ENCODE data around the gene CMTM7. TPM values are rescaled to one million over a fixed set of nuclear protein-coding genes. Genes with fewer than 3 reads are reported as not detected.

The CMTM7 gene
- total and polyA plus RNA-seq, 2 of the 8 experiments (the other 6 are each of a cell fraction or from before 2014, with no cell fraction given): 33.3 to 65.8 TPM

DNA sequence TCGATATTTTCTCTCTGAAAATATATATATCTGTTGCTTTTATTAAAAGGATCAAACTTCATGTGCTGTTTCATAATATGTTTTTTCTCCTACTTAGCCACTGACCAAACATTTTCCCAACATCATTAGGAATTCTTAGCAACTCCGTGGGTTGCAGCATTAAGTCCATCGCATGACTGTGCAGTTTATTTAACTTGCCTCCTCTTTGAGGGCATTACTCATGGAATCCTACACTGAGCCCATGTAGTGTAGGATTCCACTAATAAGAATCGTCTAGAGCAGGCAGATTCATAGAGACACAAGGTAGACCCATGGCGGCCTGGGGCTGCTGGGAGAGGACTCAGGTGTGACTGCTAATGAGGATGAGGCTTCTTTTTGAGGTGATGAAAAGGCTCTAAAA, 61.7 kb downstream of the CMTM7 start:
- Histone ChIP-seq H3K56ac (replicated peaks; ENCODE audit: insufficient read length, low read depth, low read length) (no peak overlapping the region), H3K14ac (ENCODE audit: insufficient read length) (no peak overlapping the region), H3K23me2 (ENCODE audit: low read depth, low read length) (no peaks in the 10 kb centered on the region), H3K79me2 (ENCODE audit: control insufficient read depth in 1 of 2, insufficient read depth in 2 of 2, low read length in 2 of 2) (no peaks in the 10 kb centered on the region), H3K18ac (ENCODE audit: extremely low read depth, low read length) (no peak overlapping the region), H3K4me3 (ENCODE audit: extremely low read depth in 1 of 4, insufficient read depth in 2 of 4, low read depth in 3 of 4, low read length in 4 of 4) (no peak overlapping the region), H3K9me3 (ENCODE audit: insufficient read depth in 2 of 2, low read depth in 1 of 2, low read length in 1 of 2) (no peaks in the 10 kb centered on the region), H3K79me1 (ENCODE audit: low read depth, low read length) (no peaks in the 10 kb centered on the region), H2BK5ac (ENCODE audit: low read depth, low read length) (no peak overlapping the region), H3K4ac (replicated peaks; ENCODE audit: insufficient read length, low read depth, low read length) (no peak overlapping the region), H3K23ac (ENCODE audit: insufficient read length) (no peak overlapping the region), H3K27ac (ENCODE audit: low read depth, low read length) (no peak overlapping the region), H4K91ac (replicated peaks; ENCODE audit: insufficient read length, low read length) (no peak overlapping the region), H2AK5ac (ENCODE audit: low read depth, low read length) (no peak overlapping the region), H4K20me1 (replicated peaks in 1 of 2; ENCODE audit: control insufficient read depth in 1 of 2, insufficient read depth in 2 of 2, low read length in 2 of 2) (no peaks in the 10 kb centered on the region), H2BK120ac (replicated peaks; ENCODE audit: low read depth, low read length) (no peak overlapping the region), H3K4me1 (replicated peaks in 1 of 4; ENCODE audit: control insufficient read depth in 3 of 4, insufficient read depth in 4 of 4, low read length in 3 of 4) (peaks cover 0 to 13% (median 8%) of the 10 kb centered on the region in 4 experiments; a peak in 4 of 7 replicates), H4K5ac (ENCODE audit: insufficient read length, low read depth, low read length) (no peak overlapping the region), H2AFZ (ENCODE audit: low read length) (no peak overlapping the region), H2BK20ac (ENCODE audit: low read length) (no peak overlapping the region), H3K27me3 (replicated peaks in 1 of 4; ENCODE audit: control insufficient read depth in 3 of 4, extremely low read depth in 1 of 4, insufficient read depth in 3 of 4, low read length in 3 of 4) (no peaks in the 10 kb centered on the region), H3K9ac (replicated peaks in 1 of 4; ENCODE audit: extremely low read depth in 1 of 4, low read depth in 3 of 4, low read length in 3 of 4) (peak overlapping the region in 1 of 4 experiments; percentile 26; a peak in 1 of 7 replicates), H3K4me2 (ENCODE audit: insufficient read depth in 1 of 2, low read depth in 2 of 2, low read length in 2 of 2) (no peak overlapping the region), H4K8ac (ENCODE audit: extremely low read depth, insufficient read depth, low read length) (no peak overlapping the region), H2BK12ac (ENCODE audit: low read depth, low read length) (no peak overlapping the region), H3K36me3 (ENCODE audit: control insufficient read depth in 2 of 4, insufficient read depth in 4 of 4, low read length in 3 of 4) (peaks cover 0 to 6% (median 0%) of the 10 kb centered on the region in 4 experiments; a peak in 2 of 8 replicates), H2BK15ac (ENCODE audit: low read length) (no peak overlapping the region)
- POLR2A ChIA-PET (ENCODE audit: partially characterized antibody): no interaction called here
- no peak for TF ChIP-seq BRCA1 (IDR thresholded peaks at IDR 0.05; ENCODE audit: low read depth, low read length)
- DNase-seq (ENCODE audit: low read depth in 1 of 2, low spot score in 2 of 2) (no peak), FAIRE-seq (no peak)
- CTCF ChIA-PET (ENCODE audit: partially characterized antibody): interaction anchor here (3.4 to 3.8 kb wide), 2 partner anchors 14 to 77 kb away, joined by 15 to 23 read pairs; no protein-coding TSS in a partner anchor
- 87% methylated on average over 5 of the region's 5 CpGs; no CpG with 5 or more reads in 1 of the 2 experiments for WGBS, 2 experiments (ENCODE audit: extremely low coverage in 1 of 2, insufficient coverage in 1 of 2, insufficient read length in 1 of 2, insufficient replicate concordance in 2 of 2, low coverage in 1 of 2, low lambda C conversion rate in 2 of 2, missing lambda C conversion rate in 1 of 2)
